SH-SY5Y (cell line): ENCODE results near the gene SPPL2C.

ENCODE experiments used
- GATA2 ChIP-seq: IDR thresholded peaks from 2 replicates; pipeline ENCODE4 v1.6.1; 2011; ENCODE audit warnings: mild to moderate bottlenecking, low read depth, low read length
- GATA3 ChIP-seq: IDR thresholded peaks from 2 replicates; pipeline ENCODE4 v1.6.1; 2011; ENCODE audit warnings: low read depth, mild to moderate bottlenecking, low read length, moderate library complexity

DNA sequence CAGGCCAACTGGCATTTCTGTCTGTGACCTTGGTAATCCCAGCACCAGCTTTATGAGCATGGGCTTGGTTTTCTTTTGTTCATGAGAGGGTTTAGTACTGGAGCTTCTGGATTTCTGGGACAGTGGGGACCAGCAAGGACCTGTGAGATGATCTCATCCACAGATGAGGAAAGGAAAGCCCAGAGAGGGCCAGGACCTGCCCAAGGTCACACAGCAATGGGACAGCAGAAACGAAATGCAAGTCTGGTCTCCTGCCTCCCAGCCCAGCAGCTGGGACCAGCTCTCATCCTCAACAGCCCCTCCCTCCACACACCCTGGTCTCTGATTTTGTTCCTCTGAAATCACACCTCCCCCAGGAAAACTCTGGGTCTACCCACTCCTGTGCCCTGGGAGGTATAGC, 7.2 kb downstream of the SPPL2C start:
- TF ChIP-seq GATA2 (no peak), GATA3 (no peak)
